GM18951 (cell line): ENCODE results near the gene CD79A.
A peak's percentile ranks its signal among the peaks of the same experiment; 100 is the strongest.

Experiments used
- POLR2A ChIP-seq: IDR thresholded peaks from 4 replicates; pipeline ENCODE4 v1.6.1; 2011; ENCODE audit warnings: mild to moderate bottlenecking; ENCODE audit not compliant: insufficient read length, insufficient read depth; ENCODE audit errors: extremely low read depth
- in situ Hi-C: fragments of 300-500 bp; cut with MboI; formaldehyde crosslinking; loops from one replicate; pipeline ENCODE4 v1.12.0; 2022; ENCODE audit warnings: low sequenced_read_pairs, mixed read lengths, inconsistent platforms; ENCODE audit not compliant: unreplicated experiment

The CD79A gene

GRCh38 chr19:41883821-41884733 lies 7.0 kb downstream of the CD79A start:
- peak; percentile 94 for TF ChIP-seq POLR2A
- in situ Hi-C loops, result no loop called here

- in situ Hi-C loops, result no loop called here
- no peak for TF ChIP-seq POLR2A
Measured at GRCh38 chr19:41886761-41887710, 10.0 kb downstream of the CD79A start.

GRCh38 chr19:41887711-41888382 lies 10.8 kb downstream of the CD79A start:
- in situ Hi-C loops, result no loop called here

GRCh38 chr19:41888926-41889325 lies 11.8 kb downstream of the CD79A start:
- in situ Hi-C loops, result no loop called here

More at GRCh38 chr19:41887711-41888382, 10.8 kb downstream of the CD79A start:
- peak; percentile 27 for TF ChIP-seq POLR2A

GRCh38 chr19:41889896-41890295 lies 12.8 kb downstream of the CD79A start:
- in situ Hi-C loops, result no loop called here
- TF ChIP-seq POLR2A, result no peak

More at GRCh38 chr19:41888926-41889325, 11.8 kb downstream of the CD79A start:
- no peak for TF ChIP-seq POLR2A

- in situ Hi-C loops, result no loop called here
- TF ChIP-seq POLR2A, result no peak
Measured at GRCh38 chr19:41890936-41891335, 13.9 kb downstream of the CD79A start.

GRCh38 chr19:41892173-41892902 lies 15.3 kb downstream of the CD79A start:
- in situ Hi-C loops, result no loop called here
- TF ChIP-seq POLR2A, result no peak

- in situ Hi-C loops, result no loop called here
- no peak for TF ChIP-seq POLR2A
Measured at GRCh38 chr19:41893899-41894298, 16.8 kb downstream of the CD79A start.

GRCh38 chr19:41894350-41894749 lies 17.3 kb downstream of the CD79A start:
- in situ Hi-C loops, result no loop called here
- TF ChIP-seq POLR2A, result no peak

GRCh38 chr19:41895745-41896580 lies 18.9 kb downstream of the CD79A start:
- in situ Hi-C loops, result no loop called here
- TF ChIP-seq POLR2A, result no peak

- no peak for TF ChIP-seq POLR2A
- in situ Hi-C loops, result no loop called here
Measured at GRCh38 chr19:41896581-41896942, 19.5 kb downstream of the CD79A start.

GRCh38 chr19:41897181-41897580 lies 20.1 kb downstream of the CD79A start:
- in situ Hi-C loops, result no loop called here
- TF ChIP-seq POLR2A, result no peak

GRCh38 chr19:41897820-41898219 lies 20.7 kb downstream of the CD79A start:
- no peak for TF ChIP-seq POLR2A
- in situ Hi-C loops, result no loop called here
